SK-N-SH treated with all-trans-retinoic acid at 6 μM for 48 hours (cell line): ENCODE measurements around the gene DEFB127.

Experiments
- ATAC-seq: fragments of 200-7000 bp; cut with Tn5 transposase; 3 replicates; pipeline ENCODE4 v1.9.1; 2020; ENCODE audit warnings: mild to moderate bottlenecking, moderate library complexity
- ARNTL ChIP-seq: fragments of 450-650 bp; formaldehyde crosslinking; IDR thresholded peaks from 2 replicates; pipeline ENCODE4 v1.5.0; 2020; ENCODE audit warnings: low read depth, mild to moderate bottlenecking, moderate library complexity, borderline replicate concordance
- BACH2 ChIP-seq: fragments of 250-450 bp; sonication (Bioruptor Pico); IDR thresholded peaks from 2 replicates; pipeline ENCODE4 v1.9.0; 2021; ENCODE audit warnings: mild to moderate bottlenecking, borderline replicate concordance
- CSRNP3 ChIP-seq: fragments of 250-450 bp; sonication (Bioruptor Pico); IDR thresholded peaks from 2 replicates; pipeline ENCODE4 v1.5.1; 2021; ENCODE audit warnings: mild to moderate bottlenecking, moderate library complexity
- ESRRG ChIP-seq: fragments of 250-450 bp; sonication (Bioruptor Pico); IDR thresholded peaks from 2 replicates; pipeline ENCODE4 v1.6.1; 2021; ENCODE audit warnings: mild to moderate bottlenecking
- ISL1 ChIP-seq: fragments of 250-450 bp; sonication (Bioruptor Pico); IDR thresholded peaks from 2 replicates; pipeline ENCODE4 v2.1.2; 2022; ENCODE audit warnings: mild to moderate bottlenecking, moderate library complexity
- OSR1 ChIP-seq: fragments of 250-450 bp; sonication (Bioruptor Pico); IDR thresholded peaks from 2 replicates; pipeline ENCODE4 v1.8.0; 2022; ENCODE audit warnings: moderate library complexity, mild to moderate bottlenecking, inconsistent platforms
- PPARA ChIP-seq: fragments of 250-450 bp; sonication (Bioruptor Pico); IDR thresholded peaks from 2 replicates; pipeline ENCODE4 v1.5.0; 2020; ENCODE audit warnings: mild to moderate bottlenecking, borderline replicate concordance
- RARB ChIP-seq: fragments of 250-450 bp; sonication (Bioruptor Pico); IDR thresholded peaks from 2 replicates; pipeline ENCODE4 v1.8.0; 2021; ENCODE audit warnings: mild to moderate bottlenecking, moderate library complexity
- SNAI2 ChIP-seq: fragments of 250-450 bp; sonication (Bioruptor Pico); IDR thresholded peaks from 2 replicates; pipeline ENCODE4 v1.5.0; 2020; ENCODE audit warnings: mild to moderate bottlenecking, moderate library complexity
- TOX ChIP-seq: fragments of 250-450 bp; sonication (Bioruptor Pico); IDR thresholded peaks from 2 replicates; pipeline ENCODE4 v1.8.0; 2021; ENCODE audit warnings: mild to moderate bottlenecking, moderate library complexity, borderline replicate concordance
- ZC3H10 ChIP-seq: fragments of 250-450 bp; sonication (Bioruptor Pico); IDR thresholded peaks from 2 replicates; pipeline ENCODE4 v1.5.1; 2021; ENCODE audit warnings: mild to moderate bottlenecking, moderate library complexity
- ZFP3 ChIP-seq: fragments of 250-450 bp; sonication (Bioruptor Pico); IDR thresholded peaks from 2 replicates; pipeline ENCODE4 v1.5.0; 2020; ENCODE audit warnings: mild to moderate bottlenecking, moderate library complexity
- ZFP30 ChIP-seq: fragments of 450-650 bp; formaldehyde crosslinking; IDR thresholded peaks from 2 replicates; pipeline ENCODE4 v1.5.0; 2022; ENCODE audit warnings: mild to moderate bottlenecking, moderate library complexity
- ZNF565 ChIP-seq: fragments of 450-650 bp; formaldehyde crosslinking; conservative IDR thresholded peaks from 2 replicates; pipeline ENCODE4 v1.5.0; 2020; ENCODE audit warnings: low read depth, mild to moderate bottlenecking, moderate library complexity
- ZNF70 ChIP-seq: fragments of 450-650 bp; formaldehyde crosslinking; IDR thresholded peaks from 2 replicates; pipeline ENCODE4 v1.5.0; 2020; ENCODE audit warnings: mild to moderate bottlenecking, moderate library complexity
- ZNF8 ChIP-seq: fragments of 450-650 bp; formaldehyde crosslinking; IDR thresholded peaks from 2 replicates; pipeline ENCODE4 v1.5.0; 2020; ENCODE audit warnings: mild to moderate bottlenecking, moderate library complexity
- TF ChIP-seq, protein P1 (sequence below): fragments of 250-450 bp; sonication (Bioruptor Pico); IDR thresholded peaks from 2 replicates; pipeline ENCODE4 v1.5.0; 2020; ENCODE audit warnings: mild to moderate bottlenecking, moderate library complexity
- TF ChIP-seq, protein P2 (sequence below): fragments of 250-450 bp; sonication (Bioruptor Pico); IDR thresholded peaks from 2 replicates; pipeline ENCODE4 v1.5.1; 2020; ENCODE audit warnings: low read depth, mild to moderate bottlenecking, moderate library complexity
- TF ChIP-seq, protein P3 (sequence below): fragments of 250-450 bp; sonication (Bioruptor Pico); IDR thresholded peaks from 2 replicates; pipeline ENCODE4 v1.8.0; 2020; ENCODE audit warnings: mild to moderate bottlenecking, moderate library complexity, borderline replicate concordance

The DEFB127 gene

DNA sequence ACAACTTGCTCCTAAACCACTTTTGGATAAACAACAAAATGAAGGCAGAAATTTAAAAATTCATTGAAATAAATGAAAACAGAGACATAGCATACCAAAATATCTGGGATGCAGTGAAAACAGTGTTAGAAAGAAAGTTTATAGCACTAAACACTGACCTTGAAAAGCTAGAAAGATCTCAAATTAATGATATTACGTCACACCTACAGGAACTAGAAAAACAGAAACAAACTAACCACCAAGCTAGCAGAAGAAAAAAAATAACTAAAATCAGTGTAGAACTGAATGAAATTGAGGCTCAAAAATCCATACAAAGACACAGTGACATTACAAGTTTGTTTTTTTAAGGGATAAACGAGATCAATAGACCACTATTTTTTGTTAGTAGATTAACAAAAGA lies 27.0 kb downstream of the DEFB127 start:
- TF ChIP-seq TOX (CRISPR knock-in tag) = no peak
- no peak for ATAC-seq

GRCh38 chr20:187733-188132 lies 30.5 kb downstream of the DEFB127 start:
- ATAC-seq = no peak
- no peak for TF ChIP-seq ISL1
- TF ChIP-seq ZNF70 (CRISPR knock-in tag) = no peak
- TF ChIP-seq BACH2 = no peak
- TF ChIP-seq, protein P1, sequence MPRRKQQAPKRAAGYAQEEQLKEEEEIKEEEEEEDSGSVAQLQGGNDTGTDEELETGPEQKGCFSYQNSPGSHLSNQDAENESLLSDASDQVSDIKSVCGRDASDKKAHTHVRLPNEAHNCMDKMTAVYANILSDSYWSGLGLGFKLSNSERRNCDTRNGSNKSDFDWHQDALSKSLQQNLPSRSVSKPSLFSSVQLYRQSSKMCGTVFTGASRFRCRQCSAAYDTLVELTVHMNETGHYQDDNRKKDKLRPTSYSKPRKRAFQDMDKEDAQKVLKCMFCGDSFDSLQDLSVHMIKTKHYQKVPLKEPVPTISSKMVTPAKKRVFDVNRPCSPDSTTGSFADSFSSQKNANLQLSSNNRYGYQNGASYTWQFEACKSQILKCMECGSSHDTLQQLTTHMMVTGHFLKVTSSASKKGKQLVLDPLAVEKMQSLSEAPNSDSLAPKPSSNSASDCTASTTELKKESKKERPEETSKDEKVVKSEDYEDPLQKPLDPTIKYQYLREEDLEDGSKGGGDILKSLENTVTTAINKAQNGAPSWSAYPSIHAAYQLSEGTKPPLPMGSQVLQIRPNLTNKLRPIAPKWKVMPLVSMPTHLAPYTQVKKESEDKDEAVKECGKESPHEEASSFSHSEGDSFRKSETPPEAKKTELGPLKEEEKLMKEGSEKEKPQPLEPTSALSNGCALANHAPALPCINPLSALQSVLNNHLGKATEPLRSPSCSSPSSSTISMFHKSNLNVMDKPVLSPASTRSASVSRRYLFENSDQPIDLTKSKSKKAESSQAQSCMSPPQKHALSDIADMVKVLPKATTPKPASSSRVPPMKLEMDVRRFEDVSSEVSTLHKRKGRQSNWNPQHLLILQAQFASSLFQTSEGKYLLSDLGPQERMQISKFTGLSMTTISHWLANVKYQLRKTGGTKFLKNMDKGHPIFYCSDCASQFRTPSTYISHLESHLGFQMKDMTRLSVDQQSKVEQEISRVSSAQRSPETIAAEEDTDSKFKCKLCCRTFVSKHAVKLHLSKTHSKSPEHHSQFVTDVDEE = no peak
- no peak for TF ChIP-seq ZNF8 (CRISPR knock-in tag)
- TF ChIP-seq, protein P2, sequence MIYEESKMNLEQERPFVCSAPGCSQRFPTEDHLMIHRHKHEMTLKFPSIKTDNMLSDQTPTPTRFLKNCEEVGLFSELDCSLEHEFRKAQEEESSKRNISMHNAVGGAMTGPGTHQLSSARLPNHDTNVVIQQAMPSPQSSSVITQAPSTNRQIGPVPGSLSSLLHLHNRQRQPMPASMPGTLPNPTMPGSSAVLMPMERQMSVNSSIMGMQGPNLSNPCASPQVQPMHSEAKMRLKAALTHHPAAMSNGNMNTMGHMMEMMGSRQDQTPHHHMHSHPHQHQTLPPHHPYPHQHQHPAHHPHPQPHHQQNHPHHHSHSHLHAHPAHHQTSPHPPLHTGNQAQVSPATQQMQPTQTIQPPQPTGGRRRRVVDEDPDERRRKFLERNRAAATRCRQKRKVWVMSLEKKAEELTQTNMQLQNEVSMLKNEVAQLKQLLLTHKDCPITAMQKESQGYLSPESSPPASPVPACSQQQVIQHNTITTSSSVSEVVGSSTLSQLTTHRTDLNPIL = no peak
- no peak for TF ChIP-seq RARB
- no peak for TF ChIP-seq SNAI2 (CRISPR knock-in tag)
- TF ChIP-seq ARNTL (CRISPR knock-in tag) = no peak
- no peak for TF ChIP-seq ESRRG (CRISPR knock-in tag)
- TF ChIP-seq ZNF565 (CRISPR knock-in tag) = no peak
- TF ChIP-seq ZC3H10 (CRISPR knock-in tag) = no peak
- TF ChIP-seq TOX (CRISPR knock-in tag) = no peak
- no peak for TF ChIP-seq OSR1 (CRISPR knock-in tag)
- no peak for TF ChIP-seq ZFP30 (CRISPR knock-in tag)

DNA sequence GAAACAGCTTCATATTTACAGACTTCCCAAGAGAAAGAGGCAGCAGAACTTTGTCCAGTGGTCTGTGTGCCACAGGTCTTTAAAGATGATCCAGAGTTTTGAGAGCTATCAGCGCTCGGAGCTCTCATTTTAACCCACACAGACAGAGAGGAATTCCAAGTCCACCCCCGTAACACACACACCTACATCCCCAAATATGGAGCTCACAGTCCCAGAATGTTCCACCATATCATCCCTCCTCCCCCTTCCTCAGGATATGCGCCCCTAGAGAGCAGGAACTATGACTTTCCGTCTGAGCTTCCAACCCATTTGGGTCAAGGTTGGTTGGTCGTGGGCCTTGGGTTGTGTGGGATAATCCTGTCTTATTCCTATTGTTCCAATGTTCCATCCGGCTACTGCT lies 32.4 kb downstream of the DEFB127 start, which contains the start of gene DEFB128:
DEFB128 (minus strand) TSS at position 101 of the 400 bp plus-strand sequence; CDS start at position 13, 88 bp downstream.
- no peak for ATAC-seq
- TF ChIP-seq ZNF8 (CRISPR knock-in tag) = no peak
- no peak for TF ChIP-seq ARNTL (CRISPR knock-in tag)
- TF ChIP-seq ZC3H10 (CRISPR knock-in tag) = no peak
- no peak for TF ChIP-seq PPARA
- TF ChIP-seq ESRRG (CRISPR knock-in tag) = no peak
- TF ChIP-seq SNAI2 (CRISPR knock-in tag) = no peak
- TF ChIP-seq, protein P2 = no peak
- no peak for TF ChIP-seq TOX (CRISPR knock-in tag)
- no peak for TF ChIP-seq CSRNP3
- no peak for TF ChIP-seq BACH2

DNA sequence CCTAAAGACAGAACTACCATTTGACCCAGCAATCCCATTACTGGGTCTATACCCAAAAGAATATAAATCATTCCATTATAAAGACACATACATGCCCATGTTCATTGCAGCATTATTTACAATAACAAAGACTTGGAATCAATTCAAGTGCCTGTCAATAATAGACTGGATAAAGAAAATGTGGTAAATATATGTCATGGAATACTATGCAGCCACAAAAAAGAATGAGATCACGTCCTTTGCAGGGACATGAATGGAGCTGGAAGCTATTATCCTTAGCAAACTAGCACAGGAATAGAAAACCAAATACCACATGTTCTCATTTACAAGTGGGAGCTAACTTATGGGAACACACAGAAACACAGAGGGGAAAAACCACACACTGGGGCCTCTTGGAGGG lies 41.0 kb downstream of the DEFB127 start:
- no peak for ATAC-seq
- TF ChIP-seq ZNF8 (CRISPR knock-in tag) = no peak
- TF ChIP-seq, protein P3, sequence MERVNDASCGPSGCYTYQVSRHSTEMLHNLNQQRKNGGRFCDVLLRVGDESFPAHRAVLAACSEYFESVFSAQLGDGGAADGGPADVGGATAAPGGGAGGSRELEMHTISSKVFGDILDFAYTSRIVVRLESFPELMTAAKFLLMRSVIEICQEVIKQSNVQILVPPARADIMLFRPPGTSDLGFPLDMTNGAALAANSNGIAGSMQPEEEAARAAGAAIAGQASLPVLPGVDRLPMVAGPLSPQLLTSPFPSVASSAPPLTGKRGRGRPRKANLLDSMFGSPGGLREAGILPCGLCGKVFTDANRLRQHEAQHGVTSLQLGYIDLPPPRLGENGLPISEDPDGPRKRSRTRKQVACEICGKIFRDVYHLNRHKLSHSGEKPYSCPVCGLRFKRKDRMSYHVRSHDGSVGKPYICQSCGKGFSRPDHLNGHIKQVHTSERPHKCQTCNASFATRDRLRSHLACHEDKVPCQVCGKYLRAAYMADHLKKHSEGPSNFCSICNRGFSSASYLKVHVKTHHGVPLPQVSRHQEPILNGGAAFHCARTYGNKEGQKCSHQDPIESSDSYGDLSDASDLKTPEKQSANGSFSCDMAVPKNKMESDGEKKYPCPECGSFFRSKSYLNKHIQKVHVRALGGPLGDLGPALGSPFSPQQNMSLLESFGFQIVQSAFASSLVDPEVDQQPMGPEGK (CRISPR knock-in tag) = no peak
- TF ChIP-seq OSR1 (CRISPR knock-in tag) = no peak
- no peak for TF ChIP-seq ZFP30 (CRISPR knock-in tag)
- TF ChIP-seq ZFP3 (CRISPR knock-in tag) = no peak
- TF ChIP-seq, protein P1 = no peak
- no peak for TF ChIP-seq PPARA
